Gastrocnemius medialis (tissue), 4 donors: ENCODE measurements around the gene WDR33.

Experiments used
- CTCF ChIP-seq, 5 experiments: fragments of 450-650 bp in 3 of 5; fragments of 200-600 bp in 2 of 5; sonication (generic) in 2 of 5; IDR thresholded peaks in 4 of 5; conservative IDR thresholded peaks in 1 of 5; 1 replicate in 4 of 5; 2 replicates in 1 of 5; pipeline ENCODE4 v1.5.1; 2016 to 2019; ENCODE audit warnings: antibody characterized with exemption in 5 of 5, mild to moderate bottlenecking in 3 of 5, moderate library complexity in 3 of 5
- POLR2A ChIP-seq, 2 donors: fragments of 450-650 bp; IDR thresholded peaks; one replicate each; pipeline ENCODE4 v1.6.1; 2017; ENCODE audit warnings: antibody characterized with exemption in 2 of 2, mild to moderate bottlenecking in 2 of 2, moderate library complexity in 2 of 2

GRCh38 chr2:127672341-127673224 lies 138.4 kb downstream of the WDR33 start:
- no peak for TF ChIP-seq CTCF (IDR thresholded peaks at IDR 0.05 in 4 of 5, conservative IDR thresholded peaks at IDR 0.05 in 1 of 5)
- TF ChIP-seq POLR2A (IDR thresholded peaks at IDR 0.05), result no peak
